Suprapubic skin (tissue), 4 donors: ENCODE data around the gene PHLDB3. TPM values are rescaled to one million over a fixed set of nuclear protein-coding genes. Genes with fewer than 3 reads are reported as not detected.
"Not testable (repeated sequence)": the region's sequence is repeated elsewhere in the genome, so short reads cannot be mapped to it uniquely, and the experiment has no call there.

Experiments
- DNase-seq, 2 donors: peaks; one replicate each; pipeline ENCODE4 v3.0.0-alpha.2; 2019; ENCODE audit warnings: low spot score in 2 of 2
- H3K27ac ChIP-seq: fragments of 200-600 bp; sonication (generic); one replicate; pipeline ENCODE4 v1.5.1; 2019
- H3K27me3 ChIP-seq: fragments of 200-600 bp; sonication (generic); one replicate; pipeline ENCODE4 v1.5.1; 2019
- H3K36me3 ChIP-seq: fragments of 200-600 bp; sonication (generic); one replicate; pipeline ENCODE4 v1.5.1; 2019
- H3K4me1 ChIP-seq: fragments of 200-600 bp; sonication (generic); one replicate; pipeline ENCODE4 v1.5.1; 2019
- H3K4me3 ChIP-seq: fragments of 200-600 bp; sonication (generic); one replicate; pipeline ENCODE4 v1.5.1; 2019; ENCODE audit warnings: mild to moderate bottlenecking
- H3K9me3 ChIP-seq: fragments of 200-600 bp; sonication (generic); one replicate; pipeline ENCODE4 v1.5.1; 2019
- CTCF ChIP-seq, 2 donors: fragments of 200-600 bp in 1 of 2; fragments of 450-650 bp in 1 of 2; sonication (generic) in 1 of 2; IDR thresholded peaks; one replicate each; pipeline ENCODE4 v1.5.1; 2016 to 2019; ENCODE audit warnings: antibody characterized with exemption in 2 of 2, mild to moderate bottlenecking in 1 of 2, moderate library complexity in 1 of 2
- EP300 ChIP-seq: sonication (generic); formaldehyde crosslinking; IDR thresholded peaks from one replicate; pipeline ENCODE4 v1.6.1; 2017; ENCODE audit warnings: antibody characterized with exemption
- POLR2A ChIP-seq, 2 donors: fragments of 450-650 bp; IDR thresholded peaks; one replicate each; pipeline ENCODE4 v1.6.1; 2017; ENCODE audit warnings: antibody characterized with exemption in 2 of 2, mild to moderate bottlenecking in 2 of 2, moderate library complexity in 2 of 2
- POLR2AphosphoS5 ChIP-seq, 3 donors: sonication (generic); formaldehyde crosslinking; IDR thresholded peaks; one replicate each; pipeline ENCODE4 v1.6.1; 2017; ENCODE audit warnings: antibody characterized with exemption in 3 of 3
- WGBS: methylation state at CpG from one replicate; pipeline ENCODE4 v1.1.5; 2018; 5-methylcytosine and 5-hydroxymethylcytosine counted together
- total RNA-seq, 4 donors: library from RNA; depleted of rRNA; stranded (reverse); fragments of >200 nt; gene quantifications; one replicate each; pipeline ENCODE4 v1.1.0, GENCODE V29; 2016

The PHLDB3 gene
- total RNA-seq, 4 donors from 2014 or later: 63.2 to 110 (median 72.2) TPM

GRCh38 chr19:43446746-43447489, 57.6 kb downstream of the PHLDB3 start:
- Histone ChIP-seq H3K9me3 (no peaks in the 10 kb centered on the region), H3K36me3 (no peaks in the 10 kb centered on the region), H3K27ac (no peak overlapping the region), H3K27me3 (no peaks in the 10 kb centered on the region), H3K4me1 (peaks cover 11% of the 10 kb centered on the region), H3K4me3 (no peak overlapping the region)
- 20% methylated on average over 13 of the region's 14 CpGs for WGBS
- peak; percentile 85 to 87 for DNase-seq
- no peak for TF ChIP-seq EP300
- TF ChIP-seq CTCF (IDR thresholded peaks at IDR 0.05): peak; percentile 90 to 98

DNA sequence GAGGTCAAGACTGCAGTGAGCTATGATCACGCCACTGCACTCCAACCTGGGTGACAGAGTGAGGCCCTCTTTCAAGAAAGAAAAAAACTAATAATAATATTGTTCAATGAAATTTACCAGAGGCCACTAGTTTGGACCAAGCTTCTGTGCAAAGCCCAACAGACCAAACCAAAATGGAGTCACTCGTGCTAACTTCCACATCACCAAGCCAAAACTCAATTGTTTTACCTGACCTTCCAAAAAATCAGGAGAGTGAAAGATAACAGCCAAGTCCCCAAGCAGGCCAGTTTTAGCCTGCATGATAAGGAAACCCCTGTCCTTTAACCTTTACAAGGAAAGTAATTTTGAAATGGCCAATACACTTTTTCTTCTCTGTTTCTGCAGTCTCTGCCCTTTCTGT, 59.1 kb downstream of the PHLDB3 start:
- H3K36me3 ChIP-seq: no peaks in the 10 kb centered on the region
- no peak overlapping the region for H3K27ac ChIP-seq
- H3K4me3 ChIP-seq: no peak overlapping the region
- no peak for DNase-seq
- WGBS: 100% methylated on average over 2 of the region's 2 CpGs
- TF ChIP-seq EP300 (no peak), POLR2A (IDR thresholded peaks at IDR 0.05) (no peak), CTCF (IDR thresholded peaks at IDR 0.05) (no peak)
- no peaks in the 10 kb centered on the region for H3K9me3 ChIP-seq
- H3K4me1 ChIP-seq: peaks cover 11% of the 10 kb centered on the region
- H3K27me3 ChIP-seq: no peaks in the 10 kb centered on the region

GRCh38 chr19:43444531-43445287, 59.8 kb downstream of the PHLDB3 start:
- WGBS: 91% methylated on average over 15 of the region's 15 CpGs
- H3K9me3 ChIP-seq: no peaks in the 10 kb centered on the region
- DNase-seq: no peak

GRCh38 chr19:43444091-43444490, 60.5 kb downstream of the PHLDB3 start:
- WGBS: 90% methylated on average over 9 of the region's 9 CpGs
- H3K36me3 ChIP-seq, H3K9me3 ChIP-seq: not testable (repeated sequence)

More at GRCh38 chr19:43444531-43445287, 59.8 kb downstream of the PHLDB3 start:
- Histone ChIP-seq H3K27ac (no peak overlapping the region), H3K36me3 (no peaks in the 10 kb centered on the region), H3K27me3 (no peaks in the 10 kb centered on the region), H3K4me3 (no peak overlapping the region), H3K4me1 (peaks cover 11% of the 10 kb centered on the region)
- TF ChIP-seq CTCF (IDR thresholded peaks at IDR 0.05) (no peak), POLR2AphosphoS5 (IDR thresholded peaks at IDR 0.05) (no peak), EP300 (no peak), POLR2A (IDR thresholded peaks at IDR 0.05) (no peak)

DNA sequence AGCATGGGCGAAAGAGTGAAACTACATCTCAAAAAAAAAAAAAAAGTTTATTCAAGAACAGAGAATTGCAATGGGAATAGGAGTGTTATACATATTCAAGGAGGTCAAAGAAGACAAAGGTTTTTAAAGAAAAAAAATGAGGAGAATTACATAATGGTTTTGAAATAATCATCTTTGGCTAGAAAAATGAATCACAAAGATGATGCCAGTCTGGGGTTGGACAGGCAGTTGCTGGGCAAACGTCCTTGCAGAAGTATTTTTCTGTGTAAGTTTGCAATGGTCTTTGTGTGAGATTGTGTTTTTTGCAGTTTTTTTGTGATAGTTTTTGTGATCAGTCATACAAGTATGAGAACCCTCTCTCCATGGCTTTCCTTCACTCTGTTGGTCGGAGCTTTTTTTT, 62.8 kb downstream of the PHLDB3 start:
- peaks cover 20% of the 10 kb centered on the region for H3K4me1 ChIP-seq
- no peak for DNase-seq
- no peak overlapping the region for H3K27ac ChIP-seq
- no peak for TF ChIP-seq CTCF (IDR thresholded peaks at IDR 0.05)
- TF ChIP-seq POLR2A (IDR thresholded peaks at IDR 0.05): no peak
- TF ChIP-seq EP300: no peak
- TF ChIP-seq POLR2AphosphoS5 (IDR thresholded peaks at IDR 0.05): no peak
- H3K27me3 ChIP-seq: no peaks in the 10 kb centered on the region
- no peaks in the 10 kb centered on the region for H3K36me3 ChIP-seq
- no peak overlapping the region for H3K4me3 ChIP-seq
- 42% methylated on average over 3 of the region's 3 CpGs for WGBS
- no peaks in the 10 kb centered on the region for H3K9me3 ChIP-seq

More at GRCh38 chr19:43444091-43444490, 60.5 kb downstream of the PHLDB3 start:
- not testable (repeated sequence) for H3K27ac ChIP-seq, DNase-seq, H3K4me3 ChIP-seq, H3K27me3 ChIP-seq
- peaks cover 15% of the 10 kb centered on the region for H3K4me1 ChIP-seq
